Endodermal cell (in vitro differentiated cells): ENCODE data around the gene CASK. TPM values are rescaled to one million over a fixed set of nuclear protein-coding genes. Genes with fewer than 3 reads are reported as not detected.

Experiments used
- DNase-seq: peaks from one replicate; pipeline ENCODE4 v3.0.0-alpha.2; 2017
- H3K27ac ChIP-seq: 2 replicates; pipeline ENCODE4 v1.5.1; 2013; ENCODE audit warnings: mild to moderate bottlenecking, low read depth, low read length, moderate library complexity
- H3K27me3 ChIP-seq: 2 replicates; pipeline ENCODE4 v1.6.1; 2013; ENCODE audit warnings: mild to moderate bottlenecking, low read length, moderate library complexity; ENCODE audit not compliant: insufficient read depth, control insufficient read depth, poor library complexity, severe bottlenecking
- H3K36me3 ChIP-seq: 2 replicates; pipeline ENCODE4 v1.7.0; 2013; ENCODE audit warnings: mild to moderate bottlenecking, low read length, moderate library complexity; ENCODE audit not compliant: control insufficient read depth, insufficient read depth
- H3K4me1 ChIP-seq: one replicate; pipeline ENCODE4 v1.7.0; 2013; ENCODE audit warnings: low read length; ENCODE audit not compliant: control insufficient read depth, insufficient read depth
- H3K4me3 ChIP-seq: 2 replicates; pipeline ENCODE4 v1.5.1; 2013; ENCODE audit warnings: mild to moderate bottlenecking, low read length, moderate library complexity
- H3K9ac ChIP-seq: 2 replicates; pipeline ENCODE4 v1.6.1; 2013; ENCODE audit warnings: mild to moderate bottlenecking, low read length, moderate library complexity; ENCODE audit not compliant: poor library complexity, severe bottlenecking; ENCODE audit errors: extremely low read depth
- H3K9me3 ChIP-seq: 2 replicates; pipeline ENCODE4 v1.6.1; 2013; ENCODE audit warnings: mild to moderate bottlenecking, low read length, moderate library complexity; ENCODE audit not compliant: control insufficient read depth
- H3K27ac Mint-ChIP-seq: 2 replicates; pipeline ENCODE4 v1.8.0; 2020; ENCODE audit warnings: mixed read lengths
- H3K27me3 Mint-ChIP-seq: 2 replicates; pipeline ENCODE4 v1.8.0; 2021; ENCODE audit warnings: mild to moderate bottlenecking, mixed read lengths; ENCODE audit not compliant: insufficient read depth
- H3K36me3 Mint-ChIP-seq: 2 replicates; pipeline ENCODE4 v1.8.0; 2020; ENCODE audit warnings: low read depth, mixed read lengths
- H3K4me1 Mint-ChIP-seq: 2 replicates; pipeline ENCODE4 v1.8.0; 2020; ENCODE audit warnings: mixed read lengths
- H3K4me3 Mint-ChIP-seq: 2 replicates; pipeline ENCODE4 v1.8.0; 2020; ENCODE audit warnings: mild to moderate bottlenecking, moderate library complexity, mixed read lengths
- H3K9me3 Mint-ChIP-seq: 2 replicates; pipeline ENCODE4 v1.8.0; 2020; ENCODE audit warnings: mild to moderate bottlenecking, mixed read lengths
- CTCF ChIP-seq: fragments of 200-600 bp; sonication (generic); conservative IDR thresholded peaks from 2 replicates; pipeline ENCODE4 v1.5.0; 2021; ENCODE audit warnings: antibody characterized with exemption, mild to moderate bottlenecking
- WGBS, 2 experiments: methylation state at CpG; one replicate each; pipeline versions ENCODE4 v1.1.5 to v1.1.7; 2013; ENCODE audit warnings: missing lambda C conversion rate in 2 of 2, mixed read lengths in 1 of 2; ENCODE audit not compliant: insufficient coverage in 1 of 2, insufficient read length in 1 of 2; 5-methylcytosine and 5-hydroxymethylcytosine counted together
- total RNA-seq, 2 donors: library from RNA; stranded (reverse); fragmentation: NEBNext Ultra II Directional in 1 of 2; extraction: Animal tissue kit (Norgen Biotek cat#: 25700) in 1 of 2; gene quantifications; 2 replicates in 1 of 2; 3 replicates in 1 of 2; pipeline ENCODE4 v1.2.1, GENCODE V29; 2021

Gene CASK
- total RNA-seq, 2 donors from 2014 or later, result 79.1 to 87.1 TPM

GRCh38 chrX:41890026-41890423, 33.3 kb downstream of the CASK start:
- no peaks in the 10 kb centered on the region for H3K9me3 ChIP-seq
- H3K4me1 ChIP-seq, result no peaks in the 10 kb centered on the region
- no peak for TF ChIP-seq CTCF
- Mint-ChIP-seq H3K9me3 (peaks cover 25% of the 10 kb centered on the region), H3K27ac (no peak overlapping the region), H3K27me3 (no peaks in the 10 kb centered on the region), H3K4me1 (no peaks in the 10 kb centered on the region), H3K4me3 (no peak overlapping the region), H3K36me3 (peaks cover 14% of the 10 kb centered on the region)
- no peak overlapping the region for H3K27ac ChIP-seq
- no peaks in the 10 kb centered on the region for H3K27me3 ChIP-seq
- H3K9ac ChIP-seq, result no peak overlapping the region
- WGBS, 2 experiments, result no CpG with 5 or more reads among the region's 1 CpG
- no peaks in the 10 kb centered on the region for H3K36me3 ChIP-seq
- no peak for DNase-seq
- H3K4me3 ChIP-seq, result no peak overlapping the region

- WGBS, 2 experiments, result 100% methylated on average over 1 of the region's 1 CpG; no CpG with 5 or more reads in 1 of the 2 experiments
- DNase-seq, result no peak
- H3K9me3 Mint-ChIP-seq, result peaks cover 24% of the 10 kb centered on the region
- no peak overlapping the region for H3K27ac Mint-ChIP-seq
- H3K4me1 Mint-ChIP-seq, result no peaks in the 10 kb centered on the region
- H3K27ac ChIP-seq, result no peak overlapping the region
- H3K4me3 ChIP-seq, result no peak overlapping the region
- H3K4me3 Mint-ChIP-seq, result no peak overlapping the region
- no peaks in the 10 kb centered on the region for H3K27me3 Mint-ChIP-seq
- H3K36me3 Mint-ChIP-seq, result peaks cover 14% of the 10 kb centered on the region
- no peaks in the 10 kb centered on the region for H3K9me3 ChIP-seq
- no peaks in the 10 kb centered on the region for H3K4me1 ChIP-seq
- no peaks in the 10 kb centered on the region for H3K36me3 ChIP-seq
- no peak overlapping the region for H3K9ac ChIP-seq
- TF ChIP-seq CTCF, result no peak
- no peaks in the 10 kb centered on the region for H3K27me3 ChIP-seq
Measured at GRCh38 chrX:41889317-41890025, 33.9 kb downstream of the CASK start.

- no peaks in the 10 kb centered on the region for H3K27me3 Mint-ChIP-seq
- H3K36me3 ChIP-seq, result no peaks in the 10 kb centered on the region
- H3K27me3 ChIP-seq, result no peaks in the 10 kb centered on the region
- no peak for TF ChIP-seq CTCF
- WGBS, 2 experiments, result 94% methylated on average over 1 of the region's 1 CpG; no CpG with 5 or more reads in 1 of the 2 experiments
- peaks cover 17% of the 10 kb centered on the region for H3K9me3 Mint-ChIP-seq
- H3K4me3 ChIP-seq, result no peak overlapping the region
- H3K36me3 Mint-ChIP-seq, result peaks cover 14% of the 10 kb centered on the region
- no peak overlapping the region for H3K27ac Mint-ChIP-seq
- H3K9me3 ChIP-seq, result no peaks in the 10 kb centered on the region
- H3K27ac ChIP-seq, result no peak overlapping the region
- no peak overlapping the region for H3K9ac ChIP-seq
- no peak overlapping the region for H3K4me3 Mint-ChIP-seq
- DNase-seq, result no peak
- no peaks in the 10 kb centered on the region for H3K4me1 Mint-ChIP-seq
- no peaks in the 10 kb centered on the region for H3K4me1 ChIP-seq
Measured at GRCh38 chrX:41887691-41888090, 35.7 kb downstream of the CASK start.
